GM10248 (cell line): ENCODE data around the gene KCNJ9.

Source experiments
- CTCF ChIA-PET: fragments of 300-600 bp; sonication (Branson Sonifier 250); formaldehyde crosslinking; extraction: SDS; loops from one replicate; lab custom pipeline; 2021; ENCODE audit warnings: antibody characterized with exemption; lab: Yijun Ruan, JAX
- POLR2A ChIA-PET: fragments of 350-650 bp; sonication (Branson Sonifier 250); formaldehyde crosslinking; extraction: SDS; loops from one replicate; lab custom pipeline; 2020; ENCODE audit warnings: antibody characterized with exemption; lab: Yijun Ruan, JAX
- DNase-seq: peaks from one replicate; pipeline ENCODE4 v3.0.0; 2012; ENCODE audit errors: extremely low spot score
- CTCF ChIP-seq: IDR thresholded peaks from 2 replicates; pipeline ENCODE4 v1.5.1; 2012; ENCODE audit warnings: mild to moderate bottlenecking, low read depth; ENCODE audit errors: extremely low read depth, missing control alignments, control extremely low read depth

Gene KCNJ9

GRCh38 chr1:160130486-160130885, 49.1 kb downstream of the KCNJ9 start:
- POLR2A ChIA-PET: no interaction called here

GRCh38 chr1:160130939-160131338, 49.6 kb downstream of the KCNJ9 start:
- no peak for TF ChIP-seq CTCF
- ChIA-PET CTCF (interaction anchor here (1.2 to 2.0 kb wide), 2 partner anchors 53 to 62 kb away, joined by 5 read pairs; no protein-coding TSS in a partner anchor), POLR2A (no interaction called here)
- DNase-seq: no peak

More at GRCh38 chr1:160130486-160130885, 49.1 kb downstream of the KCNJ9 start:
- no peak for TF ChIP-seq CTCF
- no peak for DNase-seq
- CTCF ChIA-PET: interaction anchor here (1.2 to 2.0 kb wide), 3 partner anchors 14 to 63 kb away, joined by 3 to 5 read pairs (median 5); no protein-coding TSS in a partner anchor

- no peak for DNase-seq
- POLR2A ChIA-PET: no interaction called here
- TF ChIP-seq CTCF: no peak
- CTCF ChIA-PET: interaction anchor here (0.8 kb wide), 1 partner anchor 30 kb away, joined by 4 read pairs; no protein-coding TSS in a partner anchor
Measured at GRCh38 chr1:160131803-160132565, 50.6 kb downstream of the KCNJ9 start.

GRCh38 chr1:160133990-160134770, 52.8 kb downstream of the KCNJ9 start:
- no peak for DNase-seq
- ChIA-PET POLR2A (no interaction called here), CTCF (no interaction called here)
- TF ChIP-seq CTCF: no peak

- no peak for TF ChIP-seq CTCF
- POLR2A ChIA-PET: no interaction called here
- CTCF ChIA-PET: no interaction called here
- DNase-seq: no peak
Measured at GRCh38 chr1:160134791-160135572, 53.6 kb downstream of the KCNJ9 start.
